Measurements from ENCODE around the gene GABBR2.
A peak's percentile ranks its signal among the peaks of the same experiment; 100 is the strongest.

GABBR2 gene

DNA sequence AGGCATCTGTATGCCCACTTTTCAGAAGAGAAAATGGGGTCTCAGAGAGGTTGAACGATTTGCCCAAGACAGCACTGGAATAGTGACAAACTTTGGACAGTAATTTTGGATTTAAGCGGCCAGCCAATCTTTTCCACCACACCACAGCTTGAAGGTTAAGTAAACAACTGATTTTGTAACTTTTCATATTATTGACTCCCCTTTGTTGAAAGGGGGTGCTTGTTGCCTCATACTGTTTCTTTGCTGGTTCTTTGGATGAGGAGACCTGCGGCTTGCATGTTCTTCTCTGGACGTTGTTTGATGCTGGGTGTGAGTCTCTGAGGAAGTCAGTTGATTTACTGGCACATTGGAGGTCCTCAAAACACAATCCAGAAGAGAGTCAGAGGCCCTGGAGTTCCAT lies 11.7 kb upstream of the GABBR2 start:
- DNase-seq (ENCODE audit: low read depth) = no peak

DNA sequence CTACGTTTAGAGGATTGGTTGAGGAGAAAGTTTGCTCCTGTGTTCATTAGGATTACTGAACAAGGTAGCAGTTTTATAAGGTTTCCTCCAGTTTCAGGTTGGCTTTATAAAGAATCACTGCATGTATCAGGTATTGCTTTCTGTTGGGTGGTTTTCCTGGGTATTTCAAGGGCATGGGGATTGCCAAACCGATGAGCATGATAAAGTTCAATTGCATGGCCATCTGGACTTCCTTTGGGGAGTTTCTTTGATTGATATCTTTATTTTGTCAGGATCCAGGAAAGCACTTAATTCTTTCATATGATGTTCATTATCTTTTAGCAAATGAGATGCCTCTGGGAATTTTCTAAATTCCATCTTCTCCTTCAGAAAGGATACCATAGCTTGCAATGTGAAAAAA lies 10.3 kb upstream of the GABBR2 start:
- DNase-seq (ENCODE audit: low read depth) = no peak

DNA sequence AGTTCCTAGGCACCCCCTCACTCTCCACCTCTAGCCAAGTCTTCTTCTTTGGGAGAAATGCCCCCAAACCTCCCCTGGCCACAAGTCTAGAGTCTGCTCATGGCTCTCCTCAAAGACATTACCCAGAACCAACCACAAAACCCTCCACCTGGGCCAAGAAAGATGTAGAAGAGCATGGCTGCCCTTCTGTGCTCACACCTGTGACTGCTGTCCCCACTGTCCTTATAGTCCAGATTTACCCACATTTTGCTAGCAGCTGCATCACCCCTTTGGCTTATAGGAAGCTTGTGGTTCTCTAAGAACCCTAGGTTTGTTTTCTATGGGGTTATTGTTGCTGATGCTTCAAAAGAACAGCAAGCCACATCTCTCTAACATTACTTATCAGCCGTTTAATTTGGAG lies 6.1 kb upstream of the GABBR2 start:
- no peak for DNase-seq (ENCODE audit: low read depth)

DNA sequence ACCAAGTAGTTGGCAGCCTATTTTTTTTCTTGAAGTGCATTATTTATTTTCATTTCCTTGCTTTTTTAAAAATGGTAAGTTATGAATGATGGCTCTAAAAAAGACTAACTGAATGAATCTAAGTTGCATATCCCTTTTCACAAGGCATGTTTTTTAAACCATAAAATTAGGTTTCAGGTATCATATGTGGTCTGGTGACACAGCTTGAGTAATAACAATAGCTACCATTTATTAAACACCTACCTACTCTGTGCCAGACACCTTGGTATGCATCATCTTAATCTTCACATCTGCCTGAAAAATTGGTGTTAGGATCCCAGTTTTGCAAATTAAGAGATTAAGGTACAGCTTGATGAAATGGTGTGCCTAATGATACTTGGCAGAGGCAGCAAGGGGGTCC lies 4.3 kb upstream of the GABBR2 start:
- no peak for DNase-seq (ENCODE audit: low read depth)

DNA sequence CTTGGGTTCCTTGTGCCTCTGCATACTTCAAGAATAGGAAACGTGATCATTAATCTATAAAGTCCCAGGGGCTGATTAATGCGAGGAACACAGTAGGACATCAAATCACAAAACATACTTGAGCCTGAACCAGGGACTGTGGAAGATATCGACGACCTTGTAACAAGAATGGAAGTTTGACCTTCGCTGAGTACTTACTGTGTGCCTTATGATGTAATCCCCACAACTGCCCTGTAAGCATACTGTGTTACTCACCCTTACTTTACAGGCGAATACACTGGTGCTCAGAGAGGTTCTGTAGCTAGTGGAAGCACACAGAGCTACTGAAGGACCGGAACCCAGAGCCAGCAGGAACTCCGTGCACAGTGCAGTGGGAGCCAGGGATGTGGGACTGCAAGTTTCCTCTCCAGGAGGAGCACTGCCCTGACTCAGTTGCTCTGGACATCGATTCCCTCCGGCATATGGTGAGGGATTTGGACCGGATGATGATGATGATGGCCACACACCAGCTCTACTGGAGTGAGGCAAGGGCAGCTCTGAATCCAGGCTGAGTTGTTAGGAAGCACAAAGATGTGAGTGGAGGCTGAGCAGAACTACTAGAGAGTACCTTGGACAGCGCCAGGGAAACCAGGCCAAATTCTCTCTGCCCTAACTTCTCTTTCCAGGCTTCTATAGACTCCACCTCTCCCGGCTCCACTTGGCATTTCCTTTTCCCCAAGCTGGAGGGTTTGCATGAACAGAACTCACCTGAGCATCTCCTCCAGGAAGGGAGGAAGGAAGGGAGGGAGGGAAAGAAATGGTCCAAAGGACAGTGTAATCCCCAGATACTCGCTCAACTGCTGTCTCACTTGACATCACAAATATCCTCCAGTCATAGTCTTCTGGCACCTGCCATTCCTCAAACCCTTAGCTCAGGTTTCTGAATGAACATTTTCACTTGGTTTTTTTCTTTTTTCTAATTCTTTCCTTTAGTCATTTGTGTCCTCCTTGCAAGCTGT lies 1.5 kb upstream of the GABBR2 start:
- DNase-seq (ENCODE audit: low read depth) = no peak

DNA sequence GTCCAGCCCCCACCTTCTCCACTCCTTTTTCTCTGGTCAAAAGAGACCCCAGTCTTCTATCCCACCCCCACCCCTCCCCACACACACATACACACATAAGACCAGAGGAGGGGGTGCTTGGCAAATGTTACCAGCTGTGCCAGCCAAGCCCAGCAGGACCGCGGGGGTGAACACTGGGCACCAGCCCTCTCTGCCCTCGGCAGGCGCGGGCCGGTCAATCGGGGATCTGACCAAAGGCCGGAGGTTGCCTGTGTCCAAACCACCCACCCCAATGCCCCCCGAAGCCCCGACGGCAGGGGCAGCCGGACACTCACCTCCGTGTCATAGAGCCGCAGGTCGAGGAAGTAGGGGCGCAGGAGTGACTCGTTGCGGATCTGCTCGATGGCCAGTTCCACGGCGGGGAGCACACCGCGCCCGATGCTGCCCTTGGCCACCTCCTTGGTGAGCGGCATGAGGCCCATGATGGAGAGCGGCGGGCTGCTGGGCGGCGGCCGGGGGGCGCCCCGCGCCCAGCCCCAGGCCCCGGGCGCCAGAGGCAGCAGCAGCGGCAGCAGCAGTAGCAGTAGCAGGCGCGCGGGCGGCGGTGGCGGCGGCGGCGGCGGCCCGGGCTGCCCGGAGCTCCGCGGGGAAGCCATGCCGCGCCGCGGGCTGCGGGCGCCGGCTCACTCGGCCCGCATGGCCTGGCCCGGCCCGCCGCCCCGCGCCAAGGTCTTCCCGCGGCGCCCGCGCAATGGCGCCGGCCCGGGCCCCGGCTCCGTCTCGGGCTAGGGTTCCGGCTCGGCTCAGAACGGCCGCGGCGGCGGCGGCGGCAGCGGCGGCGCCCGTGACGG lies 417 bp downstream of the GABBR2 start:
- DNase-seq (ENCODE audit: low read depth) = no peak

DNA sequence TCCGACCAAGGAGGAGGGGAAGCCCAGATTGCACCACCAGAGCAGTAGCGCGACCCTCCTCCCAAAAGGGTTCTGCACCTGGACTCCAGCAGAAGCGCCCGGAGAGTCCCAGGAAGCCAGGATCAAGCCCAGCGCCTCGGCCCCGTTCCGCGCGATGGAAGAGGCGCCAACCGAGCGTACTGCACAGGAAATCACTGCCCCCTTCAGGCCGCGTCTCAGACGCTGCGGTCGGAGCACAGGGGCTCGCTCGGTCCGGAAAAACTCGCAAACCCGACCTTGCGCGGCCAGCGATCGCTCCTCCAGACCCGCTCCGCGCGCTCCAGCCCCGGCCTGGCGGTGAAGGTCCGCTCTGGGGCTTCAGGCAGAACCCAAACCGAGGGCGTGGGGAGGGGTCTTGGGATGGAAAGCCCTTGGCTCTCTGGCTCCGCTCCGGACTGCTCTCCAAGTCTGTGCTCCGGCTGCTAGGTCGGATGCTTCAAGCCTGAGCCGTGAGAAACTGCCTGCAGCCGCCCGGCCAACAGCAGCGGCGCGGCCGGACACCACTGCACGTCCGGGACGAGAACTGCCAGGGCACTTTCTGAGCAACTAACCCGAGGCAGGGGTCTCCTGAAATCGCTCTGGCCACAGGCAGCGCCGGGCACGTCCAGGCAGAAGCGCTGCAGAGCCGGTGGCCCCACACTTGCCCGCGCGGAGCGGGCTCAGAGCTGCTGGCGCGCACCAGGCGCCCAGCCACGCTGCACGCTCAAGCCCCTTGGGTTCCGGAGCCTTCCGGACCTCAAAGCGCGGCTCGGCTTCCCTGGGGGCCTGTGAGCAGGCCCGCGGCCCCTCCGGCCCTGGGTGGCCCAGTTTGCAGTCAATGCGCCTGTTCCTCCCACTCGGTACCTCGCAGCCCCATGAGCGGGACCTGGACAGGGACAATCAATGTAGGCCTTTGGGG lies 1.3 kb downstream of the GABBR2 start:
- DNase-seq (ENCODE audit: low read depth) = peak; percentile 28

DNA sequence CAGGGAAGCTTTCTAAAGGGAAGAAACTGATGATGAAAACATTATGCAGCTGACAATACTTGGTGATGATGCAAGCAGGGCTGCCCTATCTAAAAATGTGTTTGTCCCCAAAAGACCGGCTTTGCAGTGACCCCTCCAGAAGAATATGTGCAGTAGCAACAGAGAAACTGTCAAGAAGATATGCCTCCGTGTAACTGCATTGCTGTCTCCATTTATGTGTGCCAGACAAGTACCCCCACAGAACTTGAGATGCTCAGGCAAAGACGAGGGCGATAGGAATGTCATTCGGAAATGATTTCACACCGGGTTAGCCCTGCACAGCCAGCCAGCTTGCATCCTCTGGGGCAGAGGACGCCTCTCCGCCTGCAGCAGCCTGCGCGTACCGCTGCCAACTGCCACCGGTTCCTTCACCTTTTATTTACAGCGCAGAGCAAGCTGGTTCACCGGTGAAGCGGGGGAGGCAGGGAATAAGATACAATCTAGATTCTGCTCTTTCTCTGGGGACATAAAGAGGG lies 2.0 kb downstream of the GABBR2 start:
- no peak for DNase-seq (ENCODE audit: low read depth)

DNA sequence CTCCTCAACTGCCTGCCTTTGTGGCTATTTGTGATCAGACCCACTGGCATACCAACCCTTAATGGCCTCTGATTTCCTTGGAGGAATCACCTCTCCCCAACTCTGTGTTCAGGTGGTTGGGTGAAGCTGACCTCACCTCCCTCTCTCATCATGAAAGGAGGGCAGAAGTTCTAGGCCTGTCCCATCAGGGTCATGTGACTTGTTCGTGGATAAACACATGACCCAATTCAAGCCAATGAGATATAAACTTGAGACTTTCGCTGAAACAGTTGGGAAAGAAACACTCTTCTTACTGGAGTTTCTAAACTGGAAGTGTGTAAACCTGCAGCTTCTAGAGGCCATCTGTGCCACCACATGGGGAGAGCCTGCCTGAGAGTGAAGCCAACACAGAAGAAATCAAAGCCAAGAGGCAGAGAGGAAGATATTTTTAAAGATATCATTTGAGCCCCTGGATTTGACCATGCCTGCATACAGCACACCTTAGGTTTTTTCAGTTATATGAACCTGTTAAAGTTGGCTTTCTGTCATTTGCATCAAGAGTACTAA lies 5.8 kb downstream of the GABBR2 start:
- no peak for DNase-seq (ENCODE audit: low read depth)

DNA sequence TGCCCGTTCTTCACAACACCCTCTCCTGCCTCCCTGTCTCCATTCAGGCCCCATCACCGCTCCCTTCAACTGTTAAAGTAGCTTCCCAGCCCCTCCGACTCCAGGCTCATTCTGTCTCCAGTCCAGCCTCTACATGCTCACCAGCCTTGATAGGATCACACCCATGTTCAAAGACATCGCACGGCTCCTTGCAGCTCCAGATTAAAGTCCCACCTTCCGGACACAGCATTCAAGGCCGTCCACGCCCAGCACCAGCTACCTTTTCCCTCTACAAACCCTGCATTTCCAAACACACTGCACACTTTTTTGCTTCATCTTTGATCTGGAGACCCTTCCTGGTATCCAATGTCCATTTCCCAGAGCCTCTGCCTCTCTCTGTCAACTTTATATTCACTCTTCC lies 6.4 kb downstream of the GABBR2 start:
- no peak for DNase-seq (ENCODE audit: low read depth)

DNA sequence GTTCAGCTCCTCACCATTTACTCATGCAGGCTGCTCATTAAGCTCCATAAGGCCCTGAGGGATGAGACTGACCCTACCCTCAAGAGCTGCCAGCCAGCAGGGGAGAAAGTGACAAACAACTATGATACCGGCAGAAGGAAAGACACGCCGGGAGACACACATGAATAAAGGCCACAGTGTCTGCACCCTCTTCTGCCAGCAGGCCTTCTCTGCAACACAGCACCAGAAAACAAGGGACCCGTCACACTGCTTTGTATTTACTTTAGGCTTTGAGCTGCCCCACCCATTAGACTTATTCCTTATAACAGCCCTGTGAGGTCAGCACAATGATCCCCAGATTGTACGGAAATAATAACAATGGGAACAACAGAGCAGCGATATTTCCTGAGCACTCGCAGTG lies 7.2 kb downstream of the GABBR2 start:
- no peak for DNase-seq (ENCODE audit: low read depth)

DNA sequence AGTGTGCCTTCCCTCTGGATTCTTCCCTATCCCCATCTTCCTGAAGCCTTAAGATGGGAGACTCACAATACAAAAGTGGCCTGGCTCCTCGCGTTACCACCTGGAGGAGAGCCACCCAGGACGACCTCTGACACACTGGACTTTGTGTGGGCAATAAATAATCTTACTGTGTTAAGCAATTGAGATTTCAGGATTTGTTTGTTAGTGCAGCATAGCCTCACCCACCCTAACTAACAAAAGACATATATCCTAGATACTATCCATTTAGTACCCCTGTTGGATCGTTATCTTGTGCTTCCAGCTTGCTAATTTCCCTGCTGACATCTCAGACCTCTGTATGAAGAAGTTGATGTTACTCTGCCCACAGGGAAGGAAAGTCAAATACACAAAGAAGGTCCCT lies 7.9 kb downstream of the GABBR2 start:
- DNase-seq (ENCODE audit: low read depth) = no peak

DNA sequence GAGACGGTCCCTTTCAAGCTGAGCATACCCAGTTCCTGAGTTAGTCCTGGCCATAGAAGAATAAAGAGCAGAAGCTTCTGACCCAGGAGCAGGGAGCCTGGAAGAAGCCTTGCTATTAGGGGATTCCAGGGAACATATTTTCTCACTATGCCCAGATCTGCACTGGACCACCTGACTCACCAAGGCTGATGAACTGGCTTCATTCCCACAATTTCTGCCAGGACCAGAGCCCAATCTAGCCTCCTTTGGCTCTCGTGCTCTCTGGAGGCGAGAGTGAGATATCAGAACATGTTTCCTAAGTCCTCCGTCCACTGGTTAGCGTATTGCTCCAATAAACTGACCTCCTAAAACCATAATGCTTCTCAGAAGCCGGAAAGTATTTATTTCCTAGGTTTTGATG lies 9.9 kb downstream of the GABBR2 start:
- DNase-seq (ENCODE audit: low read depth) = no peak

DNA sequence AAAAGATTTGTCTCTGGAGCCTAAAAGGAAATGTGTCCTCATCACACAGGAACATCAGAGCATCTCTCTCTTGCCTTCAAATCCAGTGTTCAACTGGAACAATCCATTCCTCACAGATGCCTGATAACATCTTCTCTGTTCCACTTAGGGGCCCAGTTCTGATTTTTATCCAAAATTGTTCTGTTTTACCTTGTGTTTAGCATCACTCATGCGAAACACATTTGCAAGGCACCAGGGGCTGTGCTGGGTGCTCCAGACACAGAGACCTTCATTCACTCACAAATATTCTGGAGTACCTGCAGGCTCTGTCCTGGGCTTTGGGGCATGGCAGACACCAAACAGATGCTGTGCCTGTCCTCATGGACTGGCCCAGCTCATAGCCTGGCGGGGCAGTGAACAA lies 13.8 kb downstream of the GABBR2 start:
- no peak for DNase-seq (ENCODE audit: low read depth)

DNA sequence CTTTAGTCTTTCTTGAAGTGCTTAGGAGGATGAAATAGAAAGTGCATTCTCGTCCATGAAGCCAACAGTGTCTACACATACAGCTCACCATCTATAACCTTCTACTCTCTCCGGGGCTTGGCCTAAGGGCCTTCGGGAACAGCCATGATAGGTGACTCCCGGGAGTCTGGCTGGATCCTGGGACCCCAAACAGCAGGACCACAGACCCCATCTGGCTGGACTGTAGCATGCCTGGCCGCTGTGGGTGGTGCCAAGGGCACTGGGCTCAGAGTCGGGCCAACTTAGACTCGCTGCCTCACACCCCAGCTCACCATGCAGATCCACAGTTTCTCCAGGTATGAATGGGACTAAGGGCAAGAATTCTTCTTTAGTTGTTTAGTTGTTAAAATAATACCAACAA lies 16.3 kb downstream of the GABBR2 start:
- DNase-seq (ENCODE audit: low read depth) = no peak

DNA sequence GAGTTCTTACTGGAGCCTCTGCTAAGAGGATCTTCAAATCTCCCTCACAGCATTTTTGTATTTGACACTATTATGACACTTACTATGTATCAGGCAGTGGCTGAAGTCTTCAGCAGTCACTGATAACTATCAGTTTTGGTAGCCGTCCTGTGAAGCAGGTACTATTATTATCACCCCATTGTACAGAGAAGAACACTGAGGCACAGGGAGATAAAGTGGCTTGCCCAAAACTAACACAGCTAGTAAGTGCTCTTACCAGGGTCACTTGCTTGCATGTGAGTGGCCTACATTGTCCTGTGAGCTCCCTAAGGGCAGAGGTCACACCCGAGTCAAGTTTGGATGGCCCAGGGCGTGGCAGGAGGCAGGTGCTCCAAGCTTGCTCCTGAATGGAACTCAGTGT lies 16.8 kb downstream of the GABBR2 start:
- no peak for DNase-seq (ENCODE audit: low read depth)

DNA sequence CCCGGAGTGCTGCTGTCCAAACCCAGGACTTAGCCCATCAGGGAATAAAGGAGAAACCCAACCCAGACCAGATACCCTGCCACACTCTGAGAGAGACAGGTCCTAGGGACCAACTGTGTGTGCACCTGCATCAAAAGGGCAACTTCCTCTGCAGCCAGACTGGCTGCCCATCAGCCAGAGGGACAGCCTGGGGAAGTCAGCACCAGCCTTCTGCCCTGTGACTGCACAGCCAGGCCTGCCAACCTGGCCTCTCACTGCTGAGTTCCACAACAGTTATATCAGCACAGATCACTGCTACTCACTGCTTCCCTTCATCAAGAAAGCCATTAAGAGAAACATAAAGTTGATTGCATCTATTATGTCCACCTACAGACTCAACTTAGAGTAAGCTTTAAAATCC lies 18.0 kb downstream of the GABBR2 start:
- no peak for DNase-seq (ENCODE audit: low read depth)

DNA sequence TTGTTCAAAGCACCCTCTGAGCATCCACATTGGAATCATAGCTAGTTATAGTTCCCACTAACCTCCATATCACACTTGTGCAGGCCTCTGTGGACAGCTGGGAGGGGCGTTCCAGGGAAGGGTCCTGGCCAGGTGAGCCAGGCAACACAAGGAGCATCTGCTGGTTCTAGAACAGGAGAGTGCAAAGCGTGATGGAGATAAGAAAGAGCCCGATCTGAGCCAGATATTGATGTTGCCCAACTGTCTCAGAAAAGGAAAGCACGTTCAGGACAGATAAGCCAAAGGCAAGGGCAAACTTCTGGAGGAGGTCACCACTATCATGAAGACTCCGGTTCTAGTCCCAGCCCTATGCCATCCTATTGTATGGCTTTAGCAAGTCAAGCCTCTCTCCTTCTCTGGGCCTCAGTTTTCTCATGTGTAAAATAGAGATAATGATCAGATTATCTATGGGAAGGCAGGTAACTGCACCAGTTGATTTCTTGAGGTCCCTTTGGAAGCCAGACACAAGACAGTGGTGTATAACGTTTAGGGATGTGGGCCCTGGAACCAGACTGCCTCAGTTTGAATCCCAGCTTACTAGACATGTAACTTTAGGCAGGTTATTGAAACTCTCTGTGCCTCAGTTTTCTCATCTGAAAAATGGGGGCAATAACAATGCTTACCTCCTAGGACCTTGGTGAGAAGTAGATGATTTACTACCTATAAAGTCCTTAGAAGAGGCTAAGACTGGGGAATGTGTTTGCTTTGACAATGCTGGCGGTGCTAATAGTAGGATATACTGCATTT lies 19.8 kb downstream of the GABBR2 start:
- no peak for DNase-seq (ENCODE audit: low read depth)

DNA sequence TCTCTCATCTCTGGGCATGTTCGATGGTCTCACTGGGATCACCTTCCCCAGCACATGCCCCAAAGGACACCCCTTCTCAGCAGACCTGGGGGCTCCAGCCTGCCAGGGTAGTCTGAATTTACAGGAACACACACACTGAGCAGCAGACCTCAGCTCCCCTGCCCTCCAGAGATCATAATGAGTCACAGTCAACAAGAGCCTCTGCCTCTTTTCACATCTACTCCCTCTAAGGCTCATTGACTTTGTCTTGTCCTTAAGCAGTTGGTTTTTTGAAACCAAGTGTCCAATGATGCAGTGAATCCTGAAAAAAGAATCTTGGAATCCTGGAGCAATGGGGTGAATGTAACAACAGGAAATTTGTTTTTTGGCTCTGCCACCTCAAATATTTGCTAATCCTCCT lies 20.8 kb downstream of the GABBR2 start:
- DNase-seq (ENCODE audit: low read depth) = no peak

DNA sequence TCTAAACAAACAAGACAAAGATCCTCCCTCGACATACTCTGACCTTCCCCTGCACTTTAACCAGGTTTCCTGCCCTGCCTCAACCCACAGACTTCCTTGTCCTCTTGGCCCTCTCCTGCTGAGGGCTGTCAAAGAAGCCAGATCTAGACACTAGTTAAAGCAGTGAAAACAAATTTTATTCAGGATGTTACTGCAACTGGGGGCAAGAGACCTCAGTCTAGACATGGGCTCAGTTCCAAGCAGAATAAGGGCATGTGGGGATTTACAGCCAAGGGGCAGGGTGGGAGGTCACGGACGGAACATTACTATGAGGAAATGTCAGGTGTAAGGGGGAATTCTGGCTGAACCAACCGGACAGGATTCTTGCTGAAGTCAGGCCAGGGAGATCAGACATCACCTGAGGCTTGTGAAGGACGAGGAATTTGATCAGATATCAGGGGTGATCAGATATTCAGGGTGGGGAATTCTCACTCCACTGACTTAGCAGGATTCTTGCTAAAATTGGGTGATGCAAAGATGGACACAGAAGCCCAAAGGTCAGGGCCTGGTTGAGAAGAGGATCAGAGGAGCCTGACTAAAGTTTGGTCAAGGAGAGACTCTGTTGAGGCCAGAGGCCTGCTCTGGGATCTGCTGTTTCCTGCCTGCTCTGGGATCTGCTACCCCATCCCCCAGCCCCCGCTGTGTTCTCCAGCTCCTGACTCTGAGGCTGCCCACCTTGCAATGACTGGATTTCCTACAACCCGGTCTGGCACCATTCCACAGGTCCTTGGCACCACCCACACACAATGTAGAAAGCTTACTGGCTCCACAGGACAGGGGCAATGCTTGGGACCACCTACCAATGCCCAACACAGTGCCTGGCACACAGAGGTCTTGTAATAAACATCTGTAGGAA lies 21.5 kb downstream of the GABBR2 start:
- no peak for DNase-seq (ENCODE audit: low read depth)
